OCI-LY7 (cell line): ENCODE data around the gene C6orf136. TPM values are rescaled to one million over a fixed set of nuclear protein-coding genes. Genes with fewer than 3 reads are reported as not detected.

Source experiments
- BruUV-seq: library from RNA; stranded (reverse); fragments of 400-500 nt; replicated peaks from 2 replicates; lab custom pipeline; 2021; lab: Mats Ljungman, UMichigan
- CTCF ChIA-PET: fragments of 300-600 bp; sonication (Branson Sonifier 250); formaldehyde crosslinking; loops from one replicate; lab custom pipeline; 2022; ENCODE audit warnings: antibody characterized with exemption; ENCODE audit not compliant: unreplicated experiment; lab: Charles Lee
- POLR2A ChIA-PET: fragments of 300-600 bp; sonication (Branson Sonifier 250); formaldehyde crosslinking; loops from one replicate; lab custom pipeline; 2022; ENCODE audit warnings: antibody characterized with exemption; lab: Charles Lee
- DNase-seq: peaks from one replicate; pipeline ENCODE4 v3.0.0-alpha.2; 2015; ENCODE audit warnings: low spot score
- H2AFZ ChIP-seq: fragments of 200-600 bp; sonication (generic), shearing (Covaris generic); 2 replicates; pipeline ENCODE4 v1.6.1; 2014; ENCODE audit warnings: mild to moderate bottlenecking, antibody characterized with exemption, low read length, moderate library complexity
- H3K27ac ChIP-seq: fragments of 200-600 bp; sonication (generic); 2 replicates; pipeline ENCODE4 v1.5.1; 2014; ENCODE audit warnings: mixed run types, low read depth, mild to moderate bottlenecking, moderate library complexity, low read length, inconsistent platforms; ENCODE audit not compliant: poor library complexity, severe bottlenecking
- H3K36me3 ChIP-seq: fragments of 200-600 bp; sonication (generic); 2 replicates; pipeline ENCODE4 v1.6.1; 2014; ENCODE audit warnings: mild to moderate bottlenecking, antibody characterized with exemption, low read length, moderate library complexity, mixed read lengths; ENCODE audit not compliant: insufficient read depth
- H3K4me1 ChIP-seq: fragments of 200-600 bp; sonication (generic); 2 replicates; pipeline ENCODE4 v1.5.1; 2014; ENCODE audit warnings: mild to moderate bottlenecking, low read length; ENCODE audit not compliant: insufficient read depth, poor library complexity, severe bottlenecking
- H3K4me2 ChIP-seq: fragments of 200-600 bp; sonication (generic); 2 replicates; pipeline ENCODE4 v1.6.1; 2014; ENCODE audit warnings: mild to moderate bottlenecking, low read length
- H3K4me3 ChIP-seq: fragments of 200-600 bp; sonication (generic); 2 replicates; pipeline ENCODE4 v1.5.1; 2014; ENCODE audit warnings: mild to moderate bottlenecking, low read depth, low read length; ENCODE audit not compliant: poor library complexity, severe bottlenecking
- H3K79me2 ChIP-seq: fragments of 200-600 bp; sonication (generic); 2 replicates; pipeline ENCODE4 v1.6.1; 2016; ENCODE audit warnings: low read depth, mild to moderate bottlenecking, low read length, moderate library complexity, mixed read lengths; ENCODE audit not compliant: insufficient read depth
- H3K9me2 ChIP-seq: fragments of 200-600 bp; sonication (generic); 2 replicates; pipeline ENCODE4 v1.6.1; 2016; ENCODE audit warnings: mild to moderate bottlenecking, low read length, mixed read lengths; ENCODE audit not compliant: insufficient read depth
- H3K9me3 ChIP-seq: fragments of 200-600 bp; sonication (generic); 2 replicates; pipeline ENCODE4 v1.6.1; 2014; ENCODE audit warnings: mild to moderate bottlenecking, mixed run types, low read length, mixed read lengths
- H4K20me1 ChIP-seq: fragments of 200-600 bp; sonication (generic); 2 replicates; pipeline ENCODE4 v1.6.1; 2014; ENCODE audit warnings: mild to moderate bottlenecking, antibody characterized with exemption, low read length, moderate library complexity, mixed read lengths; ENCODE audit not compliant: insufficient read depth
- CTCF ChIP-seq: fragments of 200-600 bp; sonication (generic); conservative IDR thresholded peaks from 2 replicates; pipeline ENCODE4 v1.5.1; 2014; ENCODE audit warnings: mild to moderate bottlenecking, antibody characterized with exemption, low read length, moderate library complexity, mixed read lengths
- EZH2phosphoT487 ChIP-seq: fragments of 200-600 bp; sonication (generic); IDR thresholded peaks from 2 replicates; pipeline ENCODE4 v1.6.1; 2018; ENCODE audit warnings: low read depth, borderline replicate concordance, mild to moderate bottlenecking, mixed run types, antibody characterized with exemption, low read length, moderate library complexity, mixed read lengths
- intact Hi-C: fragments of 100-400 bp; cut with micrococcal nuclease; formaldehyde crosslinking; loops from one replicate; pipeline ENCODE4 v1.10.0; 2022; ENCODE audit not compliant: unreplicated experiment
- total RNA-seq, 2 experiments: library from RNA; depleted of rRNA in 1 of 2; stranded (reverse); fragments of >200 nt in 1 of 2; shearing (Covaris generic) in 1 of 2; gene quantifications; 2 replicates each; pipeline ENCODE4 v1.2.3, GENCODE V29; 2014 to 2022

Gene C6orf136
- total RNA-seq, 2 experiments from 2014 or later, result 14.7 to 26.7 TPM

GRCh38 chr6:30670760-30671527 is 24.0 kb downstream of the C6orf136 start:
- no peak overlapping the region for H3K4me3 ChIP-seq
- CTCF ChIA-PET, result no interaction called here
- no peak for DNase-seq
- peaks cover 12% of the 10 kb centered on the region for H3K4me1 ChIP-seq
- no peak overlapping the region; the same call in 1 of the 2 replicates for H3K4me2 ChIP-seq
- peak; percentile 34 for TF ChIP-seq CTCF
- TF ChIP-seq EZH2phosphoT487, result no peak
- peaks cover 28% of the 10 kb centered on the region for H3K36me3 ChIP-seq
- no peaks in the 10 kb centered on the region for H3K9me2 ChIP-seq
- no peaks in the 10 kb centered on the region for H3K9me3 ChIP-seq
- POLR2A ChIA-PET, result no interaction called here
- no peak overlapping the region for H3K27ac ChIP-seq
- peaks cover 12% of the 10 kb centered on the region; the same call in 1 of the 2 replicates for H3K79me2 ChIP-seq
- BruUV-seq, result no TSS peak
- no peaks in the 10 kb centered on the region for H4K20me1 ChIP-seq
- H2AFZ ChIP-seq, result no peak overlapping the region
- intact Hi-C loops, result loop anchor here (5.0 to 10.0 kb wide), 2 partner anchors 129 to 214 kb away; partner anchors contain the start of gene DDR1

GRCh38 chr6:30672445-30673253 is 25.7 kb downstream of the C6orf136 start, which contains the start of gene DHX16:
Gene DHX16 (minus strand): TSS chr6:30673006. CDS start chr6:30672841, 165 bp downstream.
- H3K4me1 ChIP-seq, result peaks cover 12% of the 10 kb centered on the region
- H3K4me2 ChIP-seq, result peak within 1 kb of the TSS; percentile 73
- DNase-seq, result peak; percentile 97
- no peak within 1 kb of the TSS for H3K27ac ChIP-seq
- peaks cover 40% of the 10 kb centered on the region for H3K36me3 ChIP-seq
- TF ChIP-seq EZH2phosphoT487 (no peak), CTCF (peak; percentile 97)
- peak within 1 kb of the TSS; percentile 58; the same call in 1 of the 2 replicates for H2AFZ ChIP-seq
- ChIA-PET CTCF (interaction anchor here (0.6 to 1.4 kb wide), 3 partner anchors 15 to 58 kb away, joined by 3 to 9 read pairs (median 3); no protein-coding TSS in a partner anchor), POLR2A (interaction anchor here (0.6 to 1.2 kb wide), 11 partner anchors 9 to 619 kb away, joined by 3 to 6 read pairs (median 5); partner anchors contain the start of gene MRPS18B)
- peak within 1 kb of the TSS; percentile 89 for H3K4me3 ChIP-seq
- H3K9me3 ChIP-seq, result no peaks in the 10 kb centered on the region
- no peaks in the 10 kb centered on the region for H4K20me1 ChIP-seq
- H3K79me2 ChIP-seq, result peaks cover 17% of the 10 kb centered on the region; the same call in 1 of the 2 replicates
- no TSS peak for BruUV-seq
- no peaks in the 10 kb centered on the region for H3K9me2 ChIP-seq
- intact Hi-C loops, result loop anchor here (1.0 to 10.0 kb wide), 4 partner anchors 46 to 212 kb away; partner anchors contain the start of genes ATAT1 and DDR1
